Adrenal gland (tissue), 12 donors: ENCODE data around the gene CTNND2. TPM values are rescaled to one million over a fixed set of nuclear protein-coding genes. Genes with fewer than 3 reads are reported as not detected.

ENCODE experiments used
- DNase-seq, 7 donors: peaks; one replicate each; pipeline ENCODE4 v3.0.0-alpha.2; 2019 to 2020
- H3K27ac ChIP-seq, 5 donors: fragments of 200-600 bp; sonication (generic) in 4 of 5; 1 replicate in 3 of 5; 2 replicates in 2 of 5; pipeline versions ENCODE4 v1.5.1 to v1.8.0; 2016 to 2020; ENCODE audit warnings: mild to moderate bottlenecking in 1 of 5
- H3K27me3 ChIP-seq: fragments of 200-600 bp; 2 replicates; pipeline ENCODE4 v1.8.0; 2021
- H3K36me3 ChIP-seq, 2 donors: fragments of 200-600 bp; replicated peaks in 1 of 2; 1 replicate in 1 of 2; 2 replicates in 1 of 2; pipeline versions ENCODE4 v1.5.1 to v1.8.0; 2018 to 2022
- H3K4me1 ChIP-seq, 2 donors: fragments of 200-600 bp; replicated peaks in 1 of 2; 1 replicate in 1 of 2; 2 replicates in 1 of 2; pipeline versions ENCODE4 v1.5.1 to v1.8.0; 2018 to 2021
- H3K4me3 ChIP-seq, 4 donors: fragments of 200-600 bp; sonication (generic) in 3 of 4; one replicate each; pipeline ENCODE4 v1.5.1; 2016 to 2018
- H3K9me3 ChIP-seq, 3 donors: fragments of 200-600 bp; sonication (generic) in 1 of 3; replicated peaks in 1 of 3; 1 replicate in 2 of 3; 2 replicates in 1 of 3; pipeline versions ENCODE4 v1.5.1 to v1.8.0; 2016 to 2021
- CTCF ChIP-seq, 6 experiments: fragments of 450-650 bp in 4 of 6; fragments of 200-600 bp in 2 of 6; sonication (generic) in 1 of 6; IDR thresholded peaks; 1 replicate in 5 of 6; 2 replicates in 1 of 6; pipeline versions ENCODE4 v1.5.1 to v1.8.0; 2016 to 2021; ENCODE audit warnings: antibody characterized with exemption in 6 of 6, mild to moderate bottlenecking in 2 of 6, moderate library complexity in 1 of 6
- POLR2A ChIP-seq, 2 donors: fragments of 450-650 bp; IDR thresholded peaks; one replicate each; pipeline ENCODE4 v1.6.1; 2017; ENCODE audit warnings: antibody characterized with exemption in 2 of 2, mild to moderate bottlenecking in 2 of 2, moderate library complexity in 1 of 2
- WGBS, 4 donors: extraction: QIAGEN DNeasy Blood & Tissue Kit in 2 of 4; methylation state at CpG; one replicate each; pipeline versions ENCODE4 v1.1.5 to v1.1.7; 2013 to 2017; 5-methylcytosine and 5-hydroxymethylcytosine counted together
- intact Hi-C, 2 donors: fragments of 100-400 bp; cut with DNase I; formaldehyde crosslinking; loops; one replicate each; pipeline versions ENCODE4 v1.14.1 to v1.15.0; 2022 to 2023
- polyA plus RNA-seq, 3 donors: library from polyadenylated mRNA; stranded (reverse); fragments of 200-250 nt in 2 of 3; fragments of 350-450 nt in 1 of 3; fragmentation: Illumina TruSeq in 1 of 3; extraction: RNeasy Lipid Tissue Mini Kit (QIAGEN cat#74804) in 1 of 3; gene quantifications; one replicate each; pipeline ENCODE4 v1.2.3, GENCODE V29; 2013 to 2014
- total RNA-seq, 9 donors: library from RNA; depleted of rRNA in 4 of 9; stranded (reverse); fragments of >200 nt in 4 of 9; fragments of 120-200 nt in 1 of 9; fragmentation: NEBNext Ultra II Directional in 1 of 9; extraction: Animal tissue kit (Norgen Biotek cat#: 25700) in 1 of 9; gene quantifications; one replicate each; pipeline versions ENCODE4 v1.1.0 to v1.2.4, GENCODE V29; 2013 to 2023
- donor health status: healthy with polysubstance abuse.
- donor health status: Bipolar disorder and iron deficiency.
- donor health status: DM: yes; HTN: yes; CAD: no.
- donor health status: DM: no; HTN: no; CAD: no.
- donor health status: DM: no; HTN: no; CAD: no.
- donor health status: DM: yes; HTN: yes; CAD: no.

CTNND2 gene
- total and polyA plus RNA-seq, 12 donors: 0.34 to 4.2 (median 1.1) TPM; not detected in 1

- TF ChIP-seq POLR2A (IDR thresholded peaks at IDR 0.05) (no peak), CTCF (IDR thresholded peaks at IDR 0.05) (no peak)
- Histone ChIP-seq H3K27me3 (no peaks in the 10 kb centered on the region), H3K9me3 (no peaks in the 10 kb centered on the region), H3K36me3 (no peaks in the 10 kb centered on the region), H3K4me1 (no peaks in the 10 kb centered on the region), H3K4me3 (no peak overlapping the region), H3K27ac (no peak overlapping the region)
- WGBS, 4 donors: 70 to 76% (median 72%) methylated on average over 3 of the region's 3 CpGs
- intact Hi-C loops: no loop called here
- DNase-seq: no peak
These were observed 850.2 kb downstream of the CTNND2 start for GRCh38 chr5:11054014-11054413.

- no peak for DNase-seq
- no peak overlapping the region for H3K27ac ChIP-seq
- no peak for TF ChIP-seq POLR2A (IDR thresholded peaks at IDR 0.05)
- TF ChIP-seq CTCF (IDR thresholded peaks at IDR 0.05): no peak
- H3K9me3 ChIP-seq: no peaks in the 10 kb centered on the region
- intact Hi-C loops: no loop called here
- no peaks in the 10 kb centered on the region for H3K27me3 ChIP-seq
- no peaks in the 10 kb centered on the region for H3K4me1 ChIP-seq
- H3K4me3 ChIP-seq: no peak overlapping the region
- no peaks in the 10 kb centered on the region for H3K36me3 ChIP-seq
These were observed 851.4 kb downstream of the CTNND2 start for GRCh38 chr5:11052871-11053270.

DNA sequence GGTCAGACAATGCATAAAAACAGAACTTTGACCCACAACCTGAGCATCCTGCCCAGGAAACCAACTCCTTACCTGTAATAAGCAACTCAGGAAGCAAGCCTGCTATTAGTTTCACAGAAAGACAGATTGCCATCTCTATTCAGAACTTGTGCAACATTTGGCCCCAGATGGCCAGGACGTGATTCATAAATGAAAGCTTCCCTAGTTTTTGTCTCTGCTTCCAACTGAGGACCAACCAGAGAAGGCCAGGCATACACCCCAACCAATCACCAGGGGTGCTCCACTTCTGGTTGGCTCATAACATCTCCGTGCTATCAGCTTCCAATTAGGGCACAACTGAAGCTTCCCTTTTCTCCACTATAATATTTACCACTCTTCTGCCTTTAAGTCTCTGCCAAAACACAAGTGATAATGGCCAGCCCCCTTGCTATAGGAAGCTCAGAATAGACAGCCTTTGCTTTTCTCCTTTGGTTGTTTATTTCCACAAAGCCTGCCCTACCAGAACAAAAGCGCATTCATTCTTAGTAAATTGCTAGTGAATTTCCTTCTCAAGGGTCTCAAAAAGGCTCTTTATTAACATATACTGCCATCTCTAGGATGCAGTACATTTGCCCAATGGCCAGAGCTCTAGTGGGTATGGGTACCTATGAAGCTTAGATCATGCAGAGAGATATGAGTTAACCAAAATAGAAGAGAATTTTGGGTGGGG is 853.5 kb downstream of the CTNND2 start:
- DNase-seq: peak in 3 of 7 donors; percentile 2 to 57 (median 40)
- no peaks in the 10 kb centered on the region for H3K27me3 ChIP-seq
- no peak overlapping the region for H3K27ac ChIP-seq
- H3K4me3 ChIP-seq: no peak overlapping the region
- 46 to 61% (median 52%) methylated on average over 3 of the region's 3 CpGs for WGBS, 4 donors
- H3K4me1 ChIP-seq: no peaks in the 10 kb centered on the region
- TF ChIP-seq POLR2A (IDR thresholded peaks at IDR 0.05) (no peak), CTCF (IDR thresholded peaks at IDR 0.05) (no peak)
- no peaks in the 10 kb centered on the region for H3K9me3 ChIP-seq
- H3K36me3 ChIP-seq: no peaks in the 10 kb centered on the region
- intact Hi-C loops: no loop called here

DNA sequence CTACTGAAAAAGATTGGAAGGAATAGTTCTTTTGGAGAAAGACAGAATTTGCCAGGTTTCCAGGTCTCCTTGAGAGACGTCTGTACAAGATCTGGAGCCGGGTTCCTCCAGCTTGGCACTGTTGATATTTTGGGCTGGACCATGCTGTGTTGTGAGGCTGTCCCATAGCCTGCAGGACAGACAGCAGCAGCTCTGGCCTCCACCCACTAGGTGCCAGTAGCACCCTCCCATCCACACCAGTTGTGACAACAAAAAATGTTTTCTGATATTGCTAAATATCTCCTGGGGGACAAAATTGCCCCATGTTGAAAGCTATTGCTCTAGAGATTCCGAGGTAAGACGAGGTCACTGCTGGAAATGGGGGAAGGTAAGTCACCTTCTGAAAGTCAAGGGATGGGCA is 855.5 kb downstream of the CTNND2 start:
- no peak for TF ChIP-seq POLR2A (IDR thresholded peaks at IDR 0.05)
- H3K4me1 ChIP-seq: no peaks in the 10 kb centered on the region
- intact Hi-C loops: no loop called here
- no peaks in the 10 kb centered on the region for H3K36me3 ChIP-seq
- H3K27me3 ChIP-seq: no peaks in the 10 kb centered on the region
- H3K9me3 ChIP-seq: no peaks in the 10 kb centered on the region
- no peak overlapping the region for H3K27ac ChIP-seq
- 74 to 87% (median 80%) methylated on average over 4 of the region's 4 CpGs for WGBS, 4 donors
- no peak for DNase-seq
- no peak overlapping the region for H3K4me3 ChIP-seq

GRCh38 chr5:11047625-11048024 is 856.6 kb downstream of the CTNND2 start:
- intact Hi-C loops: no loop called here
- Histone ChIP-seq H3K27ac (no peak overlapping the region), H3K36me3 (no peaks in the 10 kb centered on the region), H3K9me3 (no peaks in the 10 kb centered on the region), H3K4me3 (no peak overlapping the region), H3K27me3 (no peaks in the 10 kb centered on the region), H3K4me1 (no peaks in the 10 kb centered on the region)
- no peak for DNase-seq
- TF ChIP-seq CTCF (IDR thresholded peaks at IDR 0.05): no peak
- no peak for TF ChIP-seq POLR2A (IDR thresholded peaks at IDR 0.05)
- 84 to 87% (median 85%) methylated on average over 5 of the region's 5 CpGs for whole genome bisulfite sequencing, 4 donors
